ENCODE measurements around the gene RAD51B.

The RAD51B gene

DNA sequence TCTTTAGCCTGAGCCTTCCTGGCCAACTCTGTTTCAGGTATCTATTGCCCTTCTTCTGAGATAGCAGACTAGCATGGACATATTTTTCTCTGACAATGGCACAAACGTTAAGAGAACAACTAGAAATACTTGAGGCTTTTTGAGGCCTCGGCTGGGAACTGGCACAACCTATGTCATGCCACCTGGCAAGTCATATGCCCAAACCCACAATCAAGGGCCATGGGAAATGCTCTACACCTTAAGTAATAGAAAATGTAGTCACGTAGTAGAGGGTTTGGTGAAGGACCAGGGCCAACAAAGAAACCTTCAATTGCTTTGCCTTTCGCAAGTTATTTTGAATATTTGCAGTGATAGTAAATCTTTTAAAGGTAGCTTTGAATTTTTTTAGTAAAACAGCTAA, 647.8 kb downstream of the RAD51B start:
- Mint-ChIP-seq H3K36me3 (no peaks in the 10 kb centered on the region), H3K4me3 (no peak overlapping the region), H3K9me3 (no peaks in the 10 kb centered on the region), H3K4me1 (peaks cover 30% of the 10 kb centered on the region), H3K27ac (no peak overlapping the region)
- no peak for ATAC-seq
- DNase-seq (ENCODE audit: low spot score in 2 of 2) = no peak

DNA sequence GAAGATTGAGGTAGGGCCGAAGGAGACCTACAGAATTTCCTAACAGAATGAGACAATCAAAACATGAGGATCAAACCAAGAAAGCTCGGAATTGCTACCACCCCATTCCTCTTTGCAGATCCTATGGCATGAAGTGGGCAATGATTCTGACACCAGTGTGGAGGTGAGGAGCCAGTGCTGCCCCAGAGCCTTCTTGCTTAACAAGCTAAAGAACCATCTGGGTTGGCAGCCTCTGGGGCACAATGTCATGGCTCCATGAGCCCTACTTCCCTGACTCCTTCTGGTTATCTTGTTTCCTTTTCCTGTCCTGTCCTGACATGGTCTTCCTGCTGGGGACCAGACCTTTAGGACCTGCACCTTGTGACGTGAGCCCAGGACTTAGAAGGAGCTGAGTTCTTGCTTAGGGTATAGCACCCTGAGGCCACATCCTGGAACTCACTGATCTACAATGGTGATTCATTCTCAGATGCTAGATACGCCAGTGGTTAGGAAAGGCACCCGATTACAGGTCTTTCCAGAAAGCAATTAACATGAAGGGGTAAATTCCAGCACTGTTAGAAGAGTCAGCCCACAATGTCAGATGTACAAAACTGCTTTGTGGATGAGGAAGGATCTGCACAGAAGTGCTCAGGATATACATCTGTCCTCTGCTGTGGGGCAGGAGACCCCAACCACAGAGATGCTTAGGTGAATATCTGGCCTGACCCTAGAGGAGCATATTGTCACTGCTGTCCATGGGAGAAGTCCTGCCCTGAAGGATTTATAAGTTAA, 649.0 kb downstream of the RAD51B start:
- Mint-ChIP-seq H3K4me1 (peaks cover 30% of the 10 kb centered on the region), H3K27ac (peak overlapping the region; percentile 53), H3K36me3 (no peaks in the 10 kb centered on the region), H3K4me3 (peak overlapping the region; percentile 19), H3K9me3 (no peaks in the 10 kb centered on the region)
- DNase-seq (ENCODE audit: low spot score in 2 of 2) (peak; percentile 17 to 63), ATAC-seq (peak; percentile 100)

DNA sequence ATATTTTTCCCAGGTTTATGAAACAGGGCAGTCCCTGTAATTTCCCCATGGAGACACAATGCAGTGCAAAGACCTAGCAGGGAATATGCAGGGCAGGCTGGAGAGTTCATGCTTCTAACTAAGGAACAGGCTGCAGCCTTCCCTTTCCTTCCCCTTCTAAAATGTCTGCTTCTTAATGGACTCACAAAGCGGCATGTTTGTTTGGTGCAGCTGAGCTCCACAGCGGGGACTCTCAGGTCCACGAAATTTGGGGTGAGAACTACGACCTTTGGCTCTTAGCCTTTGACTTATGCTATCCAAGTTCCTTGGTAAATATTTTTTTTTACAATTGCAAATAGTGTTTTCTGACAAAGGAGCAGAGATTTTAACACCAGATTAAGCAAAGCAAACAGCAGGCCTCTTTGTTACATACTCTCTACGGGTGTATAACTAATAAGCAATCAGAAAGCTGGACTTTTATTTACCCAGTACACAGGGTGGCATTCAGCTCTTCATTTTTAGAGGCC, 649.7 kb downstream of the RAD51B start:
- ATAC-seq (no peak), DNase-seq (ENCODE audit: low spot score in 2 of 2) (no peak)
- no peaks in the 10 kb centered on the region for H3K9me3 Mint-ChIP-seq
- H3K36me3 Mint-ChIP-seq = no peaks in the 10 kb centered on the region
- H3K4me1 Mint-ChIP-seq = peaks cover 30% of the 10 kb centered on the region
- peak overlapping the region; percentile 19 for H3K4me3 Mint-ChIP-seq
- H3K27ac Mint-ChIP-seq = peak overlapping the region; percentile 8

DNA sequence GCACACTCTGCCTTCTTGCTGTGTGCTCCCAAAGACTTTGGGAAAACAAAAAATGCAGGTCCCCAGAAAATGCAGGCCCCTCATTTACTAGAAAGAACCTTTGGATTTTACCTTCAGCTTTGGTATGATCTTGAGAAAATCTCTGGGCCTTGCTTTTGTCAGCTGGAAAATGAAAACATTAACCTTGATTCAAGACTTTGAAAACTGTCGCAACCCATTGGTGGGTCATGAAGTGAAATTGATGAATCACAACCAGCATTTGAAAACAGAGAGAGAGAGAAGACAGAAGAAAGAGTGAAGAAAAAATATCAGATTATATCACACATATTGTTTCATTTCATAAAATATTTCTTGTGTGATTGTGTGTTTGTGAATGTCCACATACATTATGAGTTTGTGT, 650.8 kb downstream of the RAD51B start:
- Mint-ChIP-seq H3K27ac (peak overlapping the region; percentile 8), H3K4me3 (no peak overlapping the region), H3K36me3 (no peaks in the 10 kb centered on the region), H3K9me3 (no peaks in the 10 kb centered on the region), H3K4me1 (peaks cover 30% of the 10 kb centered on the region)
- no peak for ATAC-seq
- no peak for DNase-seq (ENCODE audit: low spot score in 2 of 2)

DNA sequence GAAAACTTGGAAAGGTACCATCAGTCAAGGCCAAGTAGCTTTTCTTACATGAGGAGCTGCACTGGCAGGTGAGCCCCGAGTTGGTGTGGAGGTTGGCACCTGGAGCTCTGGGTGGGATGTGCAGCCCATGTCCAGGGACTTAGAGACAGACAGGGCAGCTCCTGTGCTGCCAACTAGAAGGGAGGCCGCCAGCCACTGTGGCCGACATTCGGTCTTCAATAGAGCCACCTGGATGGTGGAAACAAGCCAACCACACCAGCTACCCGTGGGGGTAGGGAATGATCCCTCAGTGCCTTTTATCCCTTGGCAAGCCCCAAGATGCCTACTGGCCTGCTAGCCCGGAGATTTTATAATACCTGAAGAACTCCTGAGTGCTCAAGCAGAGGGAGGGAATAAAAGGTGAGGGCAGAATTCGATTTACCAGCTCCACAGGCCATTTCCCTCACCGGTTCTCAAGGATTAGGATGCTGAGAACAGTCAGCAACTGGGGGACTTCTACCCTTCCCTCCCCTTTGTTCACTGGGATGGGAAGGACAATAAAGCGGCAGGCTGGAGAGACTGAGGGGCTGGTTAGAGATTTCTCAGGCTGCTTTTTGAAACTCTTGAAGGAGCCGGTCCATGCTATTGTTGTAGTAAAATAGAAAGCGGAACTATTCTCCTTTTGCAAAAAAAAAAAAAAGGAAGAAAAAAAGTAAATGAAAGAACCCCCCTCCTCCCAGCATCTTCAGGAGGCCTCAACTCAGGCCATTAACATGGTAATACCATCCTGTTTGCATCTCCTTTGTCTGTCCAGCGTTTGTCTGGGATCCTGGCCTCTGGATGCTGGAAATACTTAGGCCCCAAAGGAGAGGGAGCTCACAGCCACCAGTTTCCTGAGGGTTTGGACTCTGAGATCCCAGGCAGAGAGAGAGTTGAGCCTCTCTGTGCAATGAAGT, 651.7 kb downstream of the RAD51B start:
- Mint-ChIP-seq H3K4me1 (peaks cover 30% of the 10 kb centered on the region), H3K4me3 (no peak overlapping the region), H3K36me3 (no peaks in the 10 kb centered on the region), H3K27ac (peak overlapping the region; percentile 14), H3K9me3 (no peaks in the 10 kb centered on the region)
- DNase-seq (ENCODE audit: low spot score in 2 of 2) = no peak
- ATAC-seq = no peak

DNA sequence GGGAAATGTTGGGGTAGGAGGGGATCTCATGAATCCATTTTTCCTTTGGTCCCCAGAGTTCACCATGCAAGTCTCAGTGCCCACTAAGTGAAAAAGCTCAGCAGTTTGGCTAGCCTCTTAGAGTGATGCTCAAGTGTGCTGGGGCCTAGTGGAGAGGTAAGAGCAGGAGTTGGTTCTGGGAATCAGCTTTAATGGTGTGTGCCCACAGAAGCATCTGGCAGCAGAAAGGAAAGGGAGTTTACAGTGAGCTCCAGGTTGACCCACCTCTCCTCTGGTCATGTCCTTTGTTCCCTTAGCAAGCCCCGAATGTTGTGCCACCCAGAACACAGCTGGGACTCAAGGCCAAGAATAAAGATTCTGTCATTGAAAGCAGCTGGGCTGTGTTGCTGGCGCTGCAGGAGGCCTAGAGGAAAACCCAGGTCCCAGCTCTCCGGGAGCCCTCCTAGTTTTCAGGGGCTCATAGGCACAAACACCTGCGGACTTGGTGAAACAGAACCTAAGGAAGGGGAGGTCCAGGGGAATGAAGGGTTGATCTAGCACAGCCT, 652.5 kb downstream of the RAD51B start:
- Mint-ChIP-seq H3K9me3 (no peaks in the 10 kb centered on the region), H3K4me3 (no peak overlapping the region), H3K36me3 (no peaks in the 10 kb centered on the region), H3K27ac (peak overlapping the region; percentile 44), H3K4me1 (peaks cover 36% of the 10 kb centered on the region)
- ATAC-seq = no peak
- no peak for DNase-seq (ENCODE audit: low spot score in 2 of 2)

DNA sequence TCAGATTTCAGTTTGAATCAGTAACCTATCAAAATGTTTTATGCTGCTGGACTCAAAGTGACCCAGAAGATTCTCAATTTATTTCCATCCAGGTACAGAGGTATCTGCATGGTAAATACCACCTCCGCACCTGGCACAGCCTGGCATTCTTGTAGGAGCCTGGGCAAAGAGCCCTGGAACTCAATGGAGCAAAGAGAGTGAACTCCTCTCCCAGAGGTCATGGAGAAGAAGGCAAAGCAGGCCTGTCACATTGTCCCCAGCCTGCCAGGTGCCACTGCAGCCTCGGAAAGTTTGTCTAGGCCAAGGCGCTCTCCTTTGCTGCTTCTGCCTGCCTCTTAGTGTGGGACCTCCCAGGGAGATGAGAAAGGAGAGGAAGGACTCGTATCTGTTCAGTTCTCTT, 653.5 kb downstream of the RAD51B start:
- ATAC-seq = no peak

DNA sequence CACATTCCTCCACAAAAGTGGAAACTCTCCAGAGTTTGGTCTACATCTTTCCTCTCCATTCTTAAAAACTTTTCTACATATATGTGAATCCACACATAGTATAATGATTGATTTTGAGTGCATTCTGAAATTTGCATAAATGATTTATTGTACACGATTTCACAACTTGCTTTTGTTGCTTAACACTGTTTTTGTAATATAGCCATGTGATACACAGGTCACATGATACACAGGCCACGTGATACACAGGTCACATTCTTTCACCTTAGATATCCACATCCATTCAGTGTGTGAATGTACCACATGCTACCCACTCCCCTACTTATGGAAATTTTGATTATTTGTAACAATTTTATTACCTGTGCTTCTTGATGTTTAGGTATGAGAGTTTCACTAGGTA, 654.2 kb downstream of the RAD51B start:
- Mint-ChIP-seq H3K4me1 (peaks cover 27% of the 10 kb centered on the region), H3K9me3 (no peaks in the 10 kb centered on the region), H3K4me3 (no peak overlapping the region), H3K36me3 (no peaks in the 10 kb centered on the region), H3K27ac (no peak overlapping the region)
- no peak for ATAC-seq
- DNase-seq (ENCODE audit: low spot score in 2 of 2) = no peak

More for the DNA sequence above, 653.5 kb downstream of the RAD51B start:
- Mint-ChIP-seq H3K27ac (no peak overlapping the region), H3K4me1 (peaks cover 34% of the 10 kb centered on the region), H3K4me3 (no peak overlapping the region), H3K36me3 (no peaks in the 10 kb centered on the region), H3K9me3 (no peaks in the 10 kb centered on the region)
- DNase-seq (ENCODE audit: low spot score in 2 of 2) = no peak

DNA sequence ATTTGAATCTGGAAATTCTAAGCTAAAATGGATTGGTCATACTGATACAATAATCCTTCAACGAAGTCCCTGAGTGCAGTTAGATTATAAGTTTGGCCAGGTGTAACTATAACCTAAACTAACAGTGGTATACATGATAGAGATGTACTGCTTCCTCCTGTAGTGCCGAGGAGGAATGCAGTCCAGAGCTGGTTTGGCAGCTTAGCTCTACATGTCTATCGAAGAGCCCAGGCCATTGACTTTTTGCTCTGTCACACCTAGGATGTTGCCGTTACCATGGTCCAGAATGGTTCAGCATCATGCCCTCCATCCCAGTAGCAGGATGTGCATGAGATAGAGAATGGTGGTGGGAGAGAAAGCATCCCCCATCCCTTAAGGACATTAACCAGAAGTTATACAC, 655.2 kb downstream of the RAD51B start:
- H3K4me1 Mint-ChIP-seq = peaks cover 18% of the 10 kb centered on the region
- ATAC-seq (no peak), DNase-seq (ENCODE audit: low spot score in 2 of 2) (no peak)
- no peaks in the 10 kb centered on the region for H3K36me3 Mint-ChIP-seq
- H3K4me3 Mint-ChIP-seq = no peak overlapping the region
- no peaks in the 10 kb centered on the region for H3K9me3 Mint-ChIP-seq
- H3K27ac Mint-ChIP-seq = no peak overlapping the region

DNA sequence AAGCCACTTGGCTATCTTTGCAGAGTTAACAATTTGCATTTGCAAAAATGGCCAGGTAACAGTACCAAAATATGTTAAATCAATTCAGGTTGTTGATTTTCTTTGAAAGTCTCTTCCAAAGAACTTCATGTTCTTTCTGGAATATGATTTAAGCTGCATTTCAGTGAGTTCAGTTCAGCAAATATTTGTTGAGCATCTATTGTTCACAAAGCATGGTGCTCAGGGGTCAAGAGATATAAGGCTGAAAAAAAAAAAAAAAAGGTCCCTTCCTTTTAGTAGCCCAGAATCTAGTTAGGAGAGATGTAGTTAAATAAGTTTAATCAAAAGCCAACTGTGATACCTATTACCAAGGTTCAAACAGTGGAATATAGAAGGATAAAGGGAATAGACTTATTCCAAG, 656.2 kb downstream of the RAD51B start:
- Mint-ChIP-seq H3K9me3 (no peaks in the 10 kb centered on the region), H3K4me1 (peaks cover 11% of the 10 kb centered on the region), H3K4me3 (no peak overlapping the region), H3K36me3 (no peaks in the 10 kb centered on the region), H3K27ac (no peak overlapping the region)
- no peak for DNase-seq (ENCODE audit: low spot score in 2 of 2)
- ATAC-seq = no peak

DNA sequence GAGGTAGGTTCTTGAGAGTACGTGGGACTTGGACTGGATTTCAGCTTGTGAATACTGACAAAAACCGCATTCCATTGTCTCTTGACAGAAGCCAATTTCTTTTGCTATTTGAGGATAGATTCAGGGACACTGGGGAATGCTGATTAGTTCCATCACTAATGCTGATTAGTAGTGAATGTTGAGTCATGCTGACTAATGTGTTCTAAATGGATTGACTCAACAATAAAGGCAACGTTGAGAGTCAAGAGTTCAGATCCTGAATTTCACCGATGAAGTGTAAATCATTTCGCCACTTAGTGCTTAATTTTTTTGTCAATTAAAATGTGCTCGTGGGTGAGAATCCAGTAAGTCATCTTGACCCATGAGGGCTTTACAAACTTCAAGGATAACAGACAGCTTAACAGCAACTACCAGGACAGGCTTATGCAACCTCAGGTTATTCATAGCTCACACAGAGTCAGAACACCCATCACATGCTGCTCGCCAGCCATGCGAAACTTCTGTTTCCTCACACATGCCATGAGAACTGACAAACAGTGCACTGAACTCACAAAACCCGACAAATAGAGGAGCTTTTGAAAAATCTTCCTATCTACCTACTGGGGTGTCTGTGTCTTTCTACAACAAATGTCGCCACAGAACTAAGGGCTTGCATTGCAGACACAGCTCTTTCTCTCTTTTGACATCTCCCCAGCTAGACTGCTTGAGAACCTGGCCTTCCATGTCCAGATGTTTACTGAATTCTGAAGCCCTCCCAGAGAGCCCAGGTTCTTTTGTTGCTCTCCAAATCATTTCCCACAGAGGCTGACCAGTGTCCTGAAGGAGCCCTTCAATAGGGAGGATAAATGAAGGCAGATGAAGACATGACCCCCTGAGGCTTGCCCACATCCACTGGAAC, 656.9 kb downstream of the RAD51B start:
- Mint-ChIP-seq H3K4me1 (peaks cover 15% of the 10 kb centered on the region), H3K9me3 (no peaks in the 10 kb centered on the region), H3K27ac (peak overlapping the region; percentile 21), H3K36me3 (no peaks in the 10 kb centered on the region), H3K4me3 (no peak overlapping the region)
- ATAC-seq = peak; percentile 79
- DNase-seq (ENCODE audit: low spot score in 2 of 2) = no peak

DNA sequence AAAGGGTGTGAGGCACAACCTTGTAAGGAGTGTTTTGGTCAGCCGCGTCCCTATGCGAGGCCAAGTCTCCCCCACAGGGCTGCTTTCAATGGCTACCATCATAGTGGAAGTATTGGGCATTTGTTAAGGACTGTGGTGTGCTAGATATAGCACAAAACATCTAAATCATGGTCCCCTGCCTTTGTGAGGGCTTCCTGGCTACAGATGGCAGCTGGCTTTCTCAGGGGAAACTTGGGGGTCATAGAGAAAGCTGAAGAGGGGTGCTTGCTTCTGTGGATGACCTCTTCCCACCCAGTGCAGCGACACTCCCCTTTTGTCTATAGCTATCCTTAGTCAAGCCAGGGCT, 657.5 kb downstream of the RAD51B start:
- Mint-ChIP-seq H3K4me1 (peaks cover 22% of the 10 kb centered on the region), H3K27ac (peak overlapping the region; percentile 21), H3K36me3 (no peaks in the 10 kb centered on the region), H3K4me3 (no peak overlapping the region), H3K9me3 (no peaks in the 10 kb centered on the region)
- ATAC-seq = no peak
- DNase-seq (ENCODE audit: low spot score in 2 of 2) = no peak

DNA sequence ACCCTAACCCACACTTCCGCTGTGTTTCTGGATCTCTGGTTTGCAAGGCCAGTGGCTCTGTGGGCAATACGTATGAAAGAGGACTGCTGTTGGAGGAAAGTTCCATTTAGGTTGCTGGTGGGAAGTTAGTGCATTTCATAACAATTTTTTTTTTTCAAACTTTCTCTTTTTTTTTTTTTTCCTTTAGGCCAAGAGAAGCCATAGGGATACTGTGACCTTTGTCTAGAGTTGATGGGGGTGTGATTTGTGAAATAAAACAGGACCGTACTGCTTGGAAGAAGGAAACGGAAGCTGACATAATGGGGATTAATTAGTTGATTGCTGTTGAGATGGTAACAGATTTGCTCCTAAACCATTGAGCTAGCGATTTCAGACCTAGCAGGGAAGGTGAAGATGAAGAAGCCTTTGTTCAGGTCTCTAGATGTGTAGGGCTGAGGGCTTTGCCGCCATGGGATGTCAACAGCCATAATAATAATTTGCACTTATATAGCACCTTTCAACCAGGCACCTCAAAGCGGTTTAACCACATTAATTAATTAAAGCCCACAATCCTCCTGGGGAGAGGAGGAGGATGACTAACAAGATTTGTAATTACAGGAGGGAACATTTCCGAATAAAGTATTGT, 658.0 kb downstream of the RAD51B start:
- H3K9me3 Mint-ChIP-seq = no peaks in the 10 kb centered on the region
- no peak overlapping the region for H3K4me3 Mint-ChIP-seq
- ATAC-seq (no peak), DNase-seq (ENCODE audit: low spot score in 2 of 2) (no peak)
- H3K27ac Mint-ChIP-seq = no peak overlapping the region
- H3K36me3 Mint-ChIP-seq = no peaks in the 10 kb centered on the region
- H3K4me1 Mint-ChIP-seq = peaks cover 27% of the 10 kb centered on the region

DNA sequence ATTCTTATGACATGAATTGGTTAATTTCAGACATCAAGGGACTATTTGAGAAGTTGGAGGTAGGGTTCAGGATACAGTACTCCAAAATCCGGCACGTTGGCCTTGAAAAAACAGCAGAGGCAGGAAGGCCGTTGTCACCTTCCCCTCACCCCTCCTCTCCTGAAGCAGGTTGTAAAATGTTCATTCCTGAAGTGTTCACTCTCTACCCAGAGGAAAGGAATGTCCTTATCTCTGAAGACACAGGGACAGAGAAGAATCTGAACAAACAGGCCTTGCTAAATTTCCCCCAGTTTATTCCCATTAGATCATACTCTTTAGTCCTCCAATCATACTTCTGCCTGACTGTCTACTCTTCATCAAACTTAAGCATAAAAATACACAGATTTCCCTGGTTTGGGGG, 659.7 kb downstream of the RAD51B start:
- no peak overlapping the region for H3K4me3 Mint-ChIP-seq
- peaks cover 43% of the 10 kb centered on the region for H3K4me1 Mint-ChIP-seq
- no peak for ATAC-seq

More for the DNA sequence above, 659.7 kb downstream of the RAD51B start:
- DNase-seq (ENCODE audit: low spot score in 2 of 2) = no peak
- H3K9me3 Mint-ChIP-seq = no peaks in the 10 kb centered on the region
- no peak overlapping the region for H3K27ac Mint-ChIP-seq
- no peaks in the 10 kb centered on the region for H3K36me3 Mint-ChIP-seq
